Effector CD8-positive, alpha-beta T cell (primary cell): Measurements from ENCODE around the gene IL4R.
"Not testable (repeated sequence)": the region's sequence is repeated elsewhere in the genome, so short reads cannot be mapped to it uniquely, and the experiment has no call there.

ENCODE experiments used
- DNase-seq: peaks from one replicate; lab custom pipeline; 2025; lab: John Stamatoyannopoulos, UW

The IL4R gene

GRCh38 chr16:27329376-27330079 lies 15.8 kb downstream of the IL4R start:
- not testable (repeated sequence) for DNase-seq

GRCh38 chr16:27330542-27330941 lies 16.8 kb downstream of the IL4R start:
- no peak for DNase-seq

GRCh38 chr16:27332105-27332504 lies 18.3 kb downstream of the IL4R start:
- no peak for DNase-seq

GRCh38 chr16:27333104-27333503 lies 19.3 kb downstream of the IL4R start:
- DNase-seq = no peak

- no peak for DNase-seq
These were observed 19.8 kb downstream of the IL4R start for GRCh38 chr16:27333549-27333948.

GRCh38 chr16:27334192-27334764 lies 20.5 kb downstream of the IL4R start:
- DNase-seq = no peak

GRCh38 chr16:27334838-27335237 lies 21.1 kb downstream of the IL4R start:
- DNase-seq = no peak

- no peak for DNase-seq
These were observed 21.7 kb downstream of the IL4R start for GRCh38 chr16:27335349-27336053.

- DNase-seq = no peak
These were observed 23.2 kb downstream of the IL4R start for GRCh38 chr16:27337024-27337423.

GRCh38 chr16:27339180-27339579 lies 25.4 kb downstream of the IL4R start:
- no peak for DNase-seq

- DNase-seq = no peak
These were observed 26.9 kb downstream of the IL4R start for GRCh38 chr16:27340654-27341053.

GRCh38 chr16:27341549-27341948 lies 27.8 kb downstream of the IL4R start:
- no peak for DNase-seq

- DNase-seq = no peak
These were observed 28.2 kb downstream of the IL4R start for GRCh38 chr16:27341971-27342370.

GRCh38 chr16:27344721-27345120 lies 30.9 kb downstream of the IL4R start:
- no peak for DNase-seq

- DNase-seq = no peak
These were observed 31.4 kb downstream of the IL4R start for GRCh38 chr16:27345201-27345600.

GRCh38 chr16:27346819-27347218 lies 33.0 kb downstream of the IL4R start:
- no peak for DNase-seq

- DNase-seq = no peak
These were observed 34.3 kb downstream of the IL4R start for GRCh38 chr16:27347930-27348685.

GRCh38 chr16:27349276-27349675 lies 35.5 kb downstream of the IL4R start:
- no peak for DNase-seq

- no peak for DNase-seq
These were observed 36.2 kb downstream of the IL4R start for GRCh38 chr16:27350006-27350405.

GRCh38 chr16:27351989-27352388 lies 38.2 kb downstream of the IL4R start:
- no peak for DNase-seq

GRCh38 chr16:27353853-27354252 lies 40.1 kb downstream of the IL4R start:
- DNase-seq = no peak

- no peak for DNase-seq
These were observed 41.8 kb downstream of the IL4R start for GRCh38 chr16:27355610-27356009.

- DNase-seq = no peak
These were observed 43.0 kb downstream of the IL4R start for GRCh38 chr16:27356794-27357193.
